GM21381 (cell line): ENCODE measurements around the gene THSD4.

ENCODE experiments used
- ATAC-seq: cut with Tn5 transposase; IDR thresholded peaks from one replicate; pipeline ENCODE4 v1.9.1; 2021; ENCODE audit warnings: mild to moderate bottlenecking, moderate library complexity; ENCODE audit not compliant: unreplicated experiment

THSD4 gene

DNA sequence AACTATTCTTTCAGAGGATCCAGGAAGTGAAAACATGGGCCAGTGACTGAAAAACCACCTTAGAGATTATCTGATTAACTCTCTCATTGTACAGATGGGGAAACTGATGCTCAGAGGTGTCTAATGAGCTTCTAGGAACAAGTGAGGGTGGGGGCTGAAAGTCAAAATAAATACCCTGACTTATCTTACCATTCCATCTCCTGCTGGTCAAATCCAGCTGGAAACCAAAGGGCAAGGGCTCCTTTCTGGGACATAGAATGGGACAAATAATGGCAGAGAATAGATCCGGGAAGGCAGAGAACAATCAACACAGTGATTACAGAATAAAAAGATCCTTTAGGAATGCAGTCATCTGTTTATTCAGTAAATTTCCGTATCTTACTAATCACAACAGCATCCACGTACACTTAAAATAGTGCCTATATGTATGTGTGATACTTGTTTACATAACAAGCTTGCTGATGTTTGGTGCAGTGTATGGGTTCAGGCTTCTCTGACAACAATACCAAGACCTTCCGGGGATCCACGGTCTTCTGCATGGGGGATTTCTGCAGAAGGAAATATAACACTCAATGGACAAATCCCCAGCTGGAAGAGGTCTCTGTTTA, 173.2 kb downstream of the THSD4 start:
- no peak for ATAC-seq

DNA sequence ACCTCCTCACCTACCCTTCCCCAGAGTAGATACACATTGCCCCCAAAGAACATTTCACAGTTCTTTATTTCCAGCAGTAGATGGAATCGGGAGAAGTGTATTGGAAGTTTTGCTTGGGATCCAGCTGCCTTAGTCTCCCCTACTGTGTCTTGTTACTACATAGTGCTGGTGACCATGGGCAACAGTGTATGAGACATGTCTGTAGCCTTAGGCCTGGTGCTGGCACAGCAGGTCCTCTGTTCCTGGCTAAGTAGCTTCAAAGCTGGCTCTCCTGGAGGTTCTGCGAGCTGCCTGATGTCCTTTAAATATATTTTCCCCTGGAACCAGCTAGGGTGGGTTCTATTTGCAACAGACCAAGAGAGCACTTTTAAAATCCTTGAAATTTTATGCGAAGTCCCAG, 174.7 kb downstream of the THSD4 start:
- ATAC-seq, result no peak

DNA sequence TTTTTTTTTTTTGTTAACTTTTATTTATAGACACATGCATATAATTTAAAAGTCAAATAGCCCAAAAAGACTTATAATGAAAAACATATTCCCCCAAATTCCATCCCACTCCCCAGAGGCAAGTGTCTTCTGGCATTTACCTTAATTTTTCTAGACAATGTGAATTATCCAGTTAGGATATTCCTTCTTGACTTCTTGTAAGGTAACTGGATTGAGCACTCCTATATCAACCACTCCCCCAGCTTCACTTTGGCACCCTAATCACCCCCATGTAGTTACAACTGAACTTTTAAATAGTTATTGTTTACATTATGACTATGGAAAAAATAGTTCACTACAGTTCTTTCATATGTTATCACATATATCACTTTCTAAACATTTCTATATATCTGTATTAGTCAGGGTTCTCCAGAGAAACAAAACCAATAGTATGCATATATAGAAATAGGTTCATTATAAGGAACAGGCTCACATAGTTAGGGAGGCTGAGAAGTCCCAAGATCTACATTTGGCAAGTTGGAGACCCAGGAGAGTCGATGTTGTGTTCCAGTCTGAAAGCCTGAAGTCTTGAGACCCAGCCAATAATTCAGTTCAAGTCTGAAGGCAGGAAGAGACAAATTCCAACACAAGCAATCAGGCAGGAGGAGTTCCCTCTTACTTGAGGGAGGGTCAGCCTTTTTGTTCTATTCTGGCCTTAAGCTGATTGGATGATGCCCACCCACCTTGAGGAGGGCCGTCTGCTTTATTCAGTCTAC, 175.8 kb downstream of the THSD4 start:
- no peak for ATAC-seq

DNA sequence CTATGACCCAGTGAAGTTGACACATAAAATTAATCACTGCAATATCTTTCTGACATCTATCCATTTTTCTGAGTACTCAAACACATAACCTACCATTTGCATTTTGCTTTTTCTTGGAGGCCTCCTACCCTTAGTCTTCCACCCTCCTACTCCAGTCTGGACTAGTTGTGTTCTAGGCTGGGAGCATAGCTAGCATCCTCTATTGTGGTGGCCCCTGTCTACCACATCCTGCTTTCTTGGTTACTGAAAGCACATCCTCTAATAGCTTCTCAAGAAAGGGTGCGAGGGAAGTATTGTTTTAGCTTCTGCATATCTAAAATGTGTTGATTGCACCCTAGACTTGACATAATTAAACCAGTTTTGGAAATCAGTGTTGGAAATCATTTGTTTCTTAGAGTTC, 176.5 kb downstream of the THSD4 start:
- ATAC-seq, result no peak

DNA sequence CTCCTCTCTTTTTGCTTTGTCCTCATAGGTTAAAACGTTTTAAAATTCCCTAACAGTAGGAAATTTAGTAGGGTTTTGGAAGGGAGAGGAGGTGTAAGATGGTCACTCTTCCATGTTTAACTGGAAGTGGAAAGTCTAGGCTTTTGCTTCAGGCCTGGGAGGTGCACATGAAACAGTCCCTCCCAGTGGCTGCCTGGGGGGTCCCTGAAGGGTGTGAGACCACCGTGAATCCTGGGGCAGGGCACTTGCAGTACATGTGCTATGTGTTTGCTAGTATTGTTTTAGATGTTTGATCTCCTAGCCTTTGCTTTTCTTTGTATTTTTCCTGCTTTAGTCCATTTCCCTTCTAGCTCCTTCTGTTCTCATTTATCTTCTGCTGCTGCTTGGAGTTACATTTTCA, 178.5 kb downstream of the THSD4 start:
- ATAC-seq, result no peak

DNA sequence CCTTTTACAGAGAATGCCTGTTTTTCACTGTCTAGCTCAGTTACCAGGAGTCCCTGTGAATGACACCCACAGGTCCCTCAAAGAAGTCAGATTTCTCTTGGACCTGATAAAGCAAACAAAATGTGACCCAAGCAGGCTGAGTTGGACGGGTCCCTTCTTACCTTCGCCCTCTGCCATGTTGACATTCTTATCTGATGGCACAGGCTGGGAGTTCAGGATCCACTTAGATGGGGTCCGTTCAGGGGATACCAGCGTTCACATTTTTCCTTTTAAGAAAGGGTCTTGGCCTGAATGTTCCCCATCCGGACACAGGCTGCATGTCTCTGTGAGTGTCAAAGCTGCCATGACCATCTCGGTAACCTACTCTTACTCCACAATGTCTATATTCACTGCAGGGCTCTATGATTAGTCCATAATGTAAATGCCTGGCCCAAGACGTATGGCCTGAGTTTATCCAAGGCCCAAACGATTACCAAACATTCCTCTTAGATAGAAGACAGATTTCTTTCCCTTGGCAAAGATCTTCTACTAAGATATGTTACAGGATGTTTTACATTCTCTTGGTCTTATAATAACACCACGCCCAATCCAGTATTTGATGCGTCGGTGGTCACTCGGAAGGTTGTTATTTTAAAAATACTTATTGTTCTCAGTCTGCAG, 179.1 kb downstream of the THSD4 start:
- no peak for ATAC-seq

DNA sequence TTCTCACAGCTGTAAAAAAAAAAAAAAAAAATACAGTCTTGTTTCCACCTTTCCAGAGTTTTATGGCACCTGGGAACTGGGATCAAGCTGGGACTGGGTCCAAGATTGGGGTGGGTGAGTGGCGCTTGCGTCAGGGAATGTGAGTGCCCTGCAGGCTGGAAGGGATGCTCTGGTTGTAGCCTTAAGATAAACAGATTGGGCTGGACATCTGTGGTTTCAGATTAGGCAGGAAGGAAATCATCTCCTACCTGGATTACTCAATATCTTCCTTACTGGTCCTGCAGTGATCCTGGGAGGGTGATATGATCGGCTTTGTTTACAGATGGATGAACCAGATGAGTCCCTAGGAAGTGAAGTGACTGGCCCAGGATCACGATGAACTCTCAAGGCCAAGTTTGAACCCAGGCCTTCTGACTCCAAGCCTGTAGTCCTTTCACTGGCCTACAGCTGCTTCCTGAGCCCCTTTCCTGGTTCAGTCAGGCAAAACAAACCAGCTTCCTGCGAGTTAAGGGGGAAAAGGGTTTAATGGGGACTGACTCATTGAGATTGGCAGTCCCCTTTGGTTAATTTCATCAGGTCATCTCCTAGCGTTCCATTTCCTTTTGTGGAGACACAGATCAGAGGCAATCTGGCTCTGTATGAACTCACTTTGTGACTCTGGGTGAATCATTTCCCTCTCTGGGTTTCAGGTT, 179.8 kb downstream of the THSD4 start:
- no peak for ATAC-seq

DNA sequence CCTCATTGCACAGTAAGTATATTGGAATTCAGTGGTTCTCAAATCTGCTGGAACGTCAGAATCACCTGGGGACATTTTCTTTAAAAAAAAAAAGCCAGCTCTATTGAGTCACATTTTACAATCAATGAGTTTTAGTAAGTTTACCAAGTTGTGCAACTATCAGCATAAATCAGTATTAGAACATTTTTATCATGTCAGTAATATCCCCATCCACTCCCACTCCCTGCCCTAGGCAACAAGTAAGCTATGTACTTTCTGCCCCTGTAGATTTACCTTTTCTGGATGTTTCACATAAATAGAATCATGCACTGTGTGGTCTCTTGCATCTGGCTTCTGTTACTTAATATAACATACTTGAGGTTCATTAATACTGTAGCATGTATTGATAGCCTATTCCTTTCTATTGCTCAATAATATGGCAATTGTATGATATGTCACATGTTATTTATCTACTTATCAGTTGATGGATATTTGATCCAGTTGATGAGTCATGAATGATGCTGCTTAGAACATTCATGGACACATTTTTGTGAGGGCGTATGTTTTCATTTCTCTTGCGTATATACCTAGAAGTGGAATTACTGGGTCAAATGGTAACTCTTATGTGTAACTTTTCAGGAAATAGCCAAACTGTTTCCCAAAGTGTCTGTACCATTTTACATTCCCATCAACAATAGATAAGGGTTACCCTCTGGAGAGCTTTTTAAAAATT, 180.5 kb downstream of the THSD4 start:
- no peak for ATAC-seq

DNA sequence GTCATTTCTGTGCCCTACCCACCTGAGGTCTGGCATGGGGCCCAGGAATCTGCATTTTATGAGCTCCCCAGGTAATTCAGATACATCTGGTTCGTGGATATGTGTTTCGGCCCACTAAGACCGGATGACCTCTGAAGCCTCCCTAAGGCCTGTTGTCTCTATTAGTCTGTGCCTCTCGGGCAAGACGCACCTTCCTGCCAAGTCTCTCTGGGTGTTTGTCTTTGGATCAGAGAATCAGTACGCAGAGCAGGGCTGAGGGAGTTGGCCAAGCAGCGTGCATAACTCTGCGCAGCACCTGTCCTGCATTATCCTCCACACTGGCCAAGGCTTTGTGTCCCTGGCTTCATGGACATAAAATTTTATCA, 181.0 kb downstream of the THSD4 start:
- no peak for ATAC-seq

DNA sequence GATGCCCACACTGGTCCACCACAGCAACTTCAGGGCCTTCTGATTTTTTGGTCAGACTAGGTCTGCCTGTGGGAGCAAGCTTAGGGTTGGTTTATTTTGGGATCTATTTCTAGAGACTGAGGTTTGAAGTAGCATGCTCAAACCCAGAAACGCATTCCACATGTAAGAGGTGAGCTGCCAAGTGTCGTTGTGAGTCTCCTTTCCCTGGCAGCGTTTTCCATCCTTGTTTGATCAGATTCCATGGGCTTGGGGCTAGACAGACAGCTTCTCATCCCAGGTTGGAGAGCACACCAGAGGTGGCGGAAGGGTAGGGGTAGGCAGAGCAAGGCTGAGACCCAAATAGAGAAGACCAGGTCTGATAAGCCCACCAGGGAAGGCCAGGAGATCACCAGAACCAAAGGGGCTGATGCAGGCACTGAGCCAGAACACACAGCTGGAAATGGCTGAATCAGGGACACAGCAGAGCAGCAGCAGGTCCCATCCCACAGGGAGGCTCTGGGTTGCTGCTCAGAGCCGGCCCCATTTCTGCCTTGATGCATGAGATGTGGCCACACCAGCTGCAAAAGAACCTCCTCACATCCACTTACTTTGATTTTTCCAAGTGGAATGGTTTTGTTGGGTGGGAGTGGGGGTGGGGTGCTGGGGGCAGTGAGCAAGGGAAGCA, 186.8 kb downstream of the THSD4 start:
- no peak for ATAC-seq

DNA sequence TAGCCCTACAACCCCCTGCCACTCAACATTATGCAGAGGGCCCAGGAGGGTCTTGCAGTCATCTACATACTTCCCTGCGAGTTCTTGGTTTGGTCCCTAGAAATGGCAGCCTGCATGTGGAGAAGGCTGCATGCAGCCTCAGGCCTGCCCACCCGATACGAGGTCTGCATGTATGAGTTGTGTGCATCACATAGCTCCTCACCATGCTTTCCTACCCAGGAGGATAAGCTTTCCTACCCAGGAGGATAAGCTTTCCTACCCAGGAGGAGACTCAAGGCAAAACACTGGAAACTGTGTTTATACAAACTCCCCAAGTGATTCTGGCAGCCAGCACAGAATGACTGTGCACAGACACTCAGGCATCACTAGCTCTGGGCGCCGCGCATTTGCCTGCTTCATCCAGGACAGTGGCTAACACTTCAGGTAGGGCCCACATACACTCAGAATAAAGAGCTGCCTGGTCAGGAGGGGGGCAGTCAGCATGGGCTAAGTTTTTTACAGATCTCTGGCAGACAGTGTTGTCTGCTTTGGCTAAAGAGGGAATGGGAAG, 187.7 kb downstream of the THSD4 start:
- no peak for ATAC-seq

DNA sequence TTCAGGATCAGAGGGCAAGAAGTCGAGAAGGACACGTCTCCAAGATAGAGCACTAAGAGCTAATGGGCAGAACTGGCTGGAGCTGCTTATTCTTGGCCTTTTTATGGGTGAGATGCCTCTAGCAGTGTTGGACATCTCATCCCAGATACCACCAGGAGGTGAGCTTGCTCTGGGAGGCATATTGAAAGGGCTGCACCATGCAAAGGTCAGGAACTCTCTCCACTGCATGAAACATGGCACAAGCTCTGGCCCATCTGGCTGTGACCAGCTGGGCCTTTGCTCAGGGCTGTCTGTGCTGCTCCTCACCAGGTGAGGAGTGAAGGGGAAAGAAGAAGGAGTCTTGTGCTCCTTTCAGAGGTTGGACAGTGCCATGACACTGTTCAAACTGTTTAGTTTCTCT, 188.7 kb downstream of the THSD4 start:
- ATAC-seq, result no peak

DNA sequence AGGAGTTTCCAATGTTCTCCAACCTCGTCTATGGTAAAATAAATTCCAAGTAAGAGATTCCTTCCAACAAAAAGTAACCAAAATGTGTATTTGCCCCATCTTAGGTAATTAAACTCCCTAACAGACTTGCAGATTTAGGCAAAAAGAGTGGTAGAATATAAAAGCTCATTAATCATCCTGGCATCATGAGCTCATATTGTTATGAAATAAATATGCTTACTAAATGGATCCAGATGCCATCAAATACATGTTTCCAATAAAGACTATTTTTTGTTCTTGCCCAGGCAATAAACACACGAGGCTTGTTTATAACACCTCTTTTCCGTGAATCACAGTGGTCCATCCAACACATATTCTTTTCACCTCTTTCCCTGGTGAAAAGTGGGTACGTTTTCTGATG, 189.4 kb downstream of the THSD4 start:
- no peak for ATAC-seq

DNA sequence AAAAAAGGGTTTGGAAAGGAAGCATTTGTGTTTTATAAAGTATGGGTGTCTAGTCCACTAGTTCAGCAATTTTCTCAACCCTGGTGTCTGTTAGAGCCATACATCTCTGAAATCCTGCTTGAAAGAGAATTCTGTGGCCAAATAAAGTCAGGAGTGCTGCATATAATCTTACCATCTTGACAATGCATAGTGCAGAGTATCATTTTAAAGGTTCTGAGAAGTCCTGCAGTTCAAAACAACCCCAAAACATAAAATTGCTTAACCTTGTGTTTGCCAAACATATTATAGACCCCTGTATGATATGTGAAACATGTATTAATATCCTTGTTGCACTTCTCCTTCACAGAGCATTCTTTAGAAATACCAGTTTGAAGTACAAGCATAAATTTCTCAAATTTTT, 191.3 kb downstream of the THSD4 start:
- no peak for ATAC-seq

DNA sequence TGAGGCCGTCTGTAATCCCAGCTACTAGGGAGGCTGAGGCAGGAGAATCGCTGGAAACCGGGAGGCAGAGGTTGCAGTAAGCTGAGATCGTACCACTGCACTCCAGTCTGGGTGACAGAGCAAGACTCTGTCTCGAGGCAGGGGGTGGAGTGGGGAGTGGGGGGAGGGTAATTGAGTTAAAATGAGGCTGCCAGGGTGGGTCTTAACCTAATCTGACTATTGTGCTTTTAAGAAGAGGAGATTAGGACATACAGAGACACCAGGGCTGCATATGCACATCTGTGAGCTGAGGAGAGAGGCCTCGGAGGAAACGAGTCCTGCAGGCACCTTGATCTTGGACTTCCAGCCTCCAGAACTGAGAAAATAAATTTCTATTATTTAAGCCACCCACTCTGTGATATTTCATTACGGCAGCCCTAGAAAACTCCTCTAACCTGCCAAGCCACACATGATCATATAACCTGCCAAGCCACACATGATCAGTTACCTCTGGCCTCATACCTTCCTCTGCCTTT, 197.0 kb downstream of the THSD4 start:
- no peak for ATAC-seq

DNA sequence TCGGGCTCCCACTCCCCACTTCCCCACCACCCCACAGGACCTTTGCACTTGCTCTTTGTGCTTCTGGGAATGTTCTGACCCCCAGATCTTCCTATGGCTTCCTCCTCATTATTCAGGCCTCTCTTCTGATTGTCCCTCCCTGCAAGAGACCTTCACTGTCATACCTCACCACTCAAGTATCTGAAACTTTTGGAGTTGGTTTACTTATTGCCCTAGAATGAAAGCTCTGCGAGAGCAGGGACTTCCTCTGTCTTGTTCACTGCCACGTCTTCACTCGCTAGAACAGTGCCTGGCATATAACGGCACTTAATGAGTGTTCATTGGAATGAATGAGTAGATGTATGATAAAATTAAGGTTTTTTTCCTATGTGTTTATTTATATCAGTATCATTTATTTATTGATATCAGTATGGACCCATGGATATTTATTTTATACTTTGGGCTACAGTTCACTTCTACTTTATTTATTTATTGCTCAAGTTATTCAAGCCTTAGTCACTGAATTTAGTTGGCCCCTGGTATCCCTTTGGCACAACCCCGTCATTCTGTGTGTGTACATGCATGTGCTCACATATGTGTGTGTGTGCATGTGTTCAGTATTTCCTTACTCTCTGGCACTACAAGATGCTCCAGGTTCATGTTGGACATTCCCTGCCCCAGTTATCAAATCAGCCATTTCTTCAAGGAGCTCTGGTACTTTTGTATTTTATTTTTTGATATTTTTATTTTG, 197.6 kb downstream of the THSD4 start:
- ATAC-seq, result no peak

DNA sequence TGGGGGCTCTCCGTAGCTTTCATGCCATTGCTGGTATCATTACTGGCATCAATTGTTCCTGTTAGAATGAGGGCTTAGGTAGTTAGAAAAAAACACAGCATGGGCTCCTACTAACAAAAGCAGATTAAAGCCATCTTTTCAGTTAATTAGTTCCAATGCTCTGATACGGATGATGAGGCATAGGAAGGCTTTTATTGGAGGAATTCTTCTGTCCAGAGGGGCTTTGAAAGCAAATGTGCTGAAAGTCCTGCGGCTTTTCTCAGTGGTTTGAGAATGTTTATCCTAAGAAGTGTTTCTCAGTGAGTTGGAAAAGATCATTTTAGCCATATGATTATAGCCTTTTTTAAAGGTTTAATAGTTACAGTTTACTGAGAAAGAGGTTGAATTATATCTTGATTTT, 198.5 kb downstream of the THSD4 start:
- ATAC-seq, result no peak

DNA sequence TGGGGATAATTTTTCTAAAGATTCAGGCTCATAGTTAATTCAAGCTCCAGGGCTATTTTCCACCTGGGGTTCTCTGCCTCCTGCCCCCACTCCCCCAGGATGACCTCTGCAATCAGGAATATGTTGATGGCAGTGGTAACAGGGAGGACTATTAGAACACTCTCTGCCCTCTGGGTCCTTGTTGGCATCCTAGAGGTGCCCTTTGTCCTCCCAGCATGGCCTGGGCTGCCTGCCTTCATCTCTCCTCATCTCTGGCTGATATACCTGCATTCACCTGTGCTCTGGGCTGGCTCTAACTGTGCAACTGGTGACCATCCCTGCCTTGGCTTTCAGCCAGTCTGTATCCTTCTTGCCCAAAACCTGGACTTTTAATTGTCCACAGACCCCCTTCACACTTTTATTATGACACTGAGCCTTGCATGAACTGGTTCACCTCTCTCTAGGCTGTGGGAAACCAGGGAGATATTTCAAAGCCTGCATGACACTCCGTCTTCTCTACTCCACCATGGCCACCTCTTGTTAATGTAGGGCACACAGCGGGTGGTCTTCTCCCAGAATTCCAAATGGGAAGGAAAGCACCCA, 199.8 kb downstream of the THSD4 start:
- ATAC-seq, result no peak

DNA sequence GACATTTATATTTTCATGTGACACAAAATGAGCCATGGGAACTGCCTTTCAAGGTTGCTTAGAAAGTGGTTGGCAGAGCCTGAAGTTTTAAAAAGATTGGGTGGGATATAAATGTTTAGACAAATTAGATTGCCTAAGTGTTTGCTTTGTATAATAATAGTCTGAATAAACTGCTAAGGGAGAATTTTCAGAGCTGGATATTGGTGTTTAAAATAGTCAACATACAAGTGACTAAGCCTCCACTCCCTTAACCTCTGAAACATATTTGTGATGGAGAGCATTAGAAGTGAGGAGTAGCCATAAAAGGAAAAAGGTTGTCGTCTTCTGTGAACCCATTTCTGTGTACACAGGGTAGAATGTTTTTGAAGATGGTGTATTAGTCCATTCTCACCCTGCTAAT, 201.6 kb downstream of the THSD4 start:
- no peak for ATAC-seq
